GM12878 (cell line): ENCODE data around the gene NFE2L2.

Experiments
- BRCA1 ChIP-seq: IDR thresholded peaks from 2 replicates; pipeline ENCODE4 v1.6.1; 2011; ENCODE audit warnings: low read depth, low read length, improper control_type of control experiment
- CBX3 ChIP-seq: fragments of 200-600 bp; sonication (generic); IDR thresholded peaks from 2 replicates; pipeline ENCODE4 v1.6.1; 2016; ENCODE audit warnings: low read depth, borderline replicate concordance
- ETV6 ChIP-seq, 2 experiments: fragments of 450-650 bp in 1 of 2; IDR thresholded peaks in 1 of 2; conservative IDR thresholded peaks in 1 of 2; 2 replicates each; pipeline ENCODE4 v1.6.1; 2014; ENCODE audit warnings: antibody characterized with exemption in 1 of 2, borderline replicate concordance in 1 of 2, low read depth in 1 of 2, mild to moderate bottlenecking in 1 of 2, moderate library complexity in 1 of 2
- EZH2 ChIP-seq: IDR thresholded peaks from 2 replicates; pipeline ENCODE4 v1.6.1; 2012; ENCODE audit warnings: low read depth, mild to moderate bottlenecking, control low read depth, inconsistent platforms, low read length, borderline replicate concordance; ENCODE audit not compliant: control insufficient read depth
- JUNB ChIP-seq: IDR thresholded peaks from 2 replicates; pipeline ENCODE4 v1.6.1; 2016; ENCODE audit warnings: antibody characterized with exemption, mild to moderate bottlenecking
- MEF2A ChIP-seq: IDR thresholded peaks from 2 replicates; pipeline ENCODE4 v1.6.1; 2011; ENCODE audit warnings: low read depth, mild to moderate bottlenecking, low read length, moderate library complexity; ENCODE audit not compliant: insufficient read depth
- SIN3A ChIP-seq: IDR thresholded peaks from 2 replicates; pipeline ENCODE4 v1.6.1; 2012; ENCODE audit warnings: low read depth, low read length, improper control_type of control experiment
- SRF ChIP-seq, 2 experiments: IDR thresholded peaks; 2 replicates each; pipeline ENCODE4 v1.6.1; 2011; ENCODE audit warnings: low read depth in 2 of 2, low read length in 2 of 2, mild to moderate bottlenecking in 1 of 2, moderate library complexity in 1 of 2
- TCF12 ChIP-seq: IDR thresholded peaks from 2 replicates; pipeline ENCODE4 v1.6.1; 2011; ENCODE audit warnings: low read depth, mild to moderate bottlenecking, low read length
- ZNF622 ChIP-seq: fragments of 450-650 bp; IDR thresholded peaks from 2 replicates; pipeline ENCODE4 v1.6.1; 2017; ENCODE audit warnings: mild to moderate bottlenecking, inconsistent platforms
- TF ChIP-seq, protein P1 (sequence below): fragments of 450-650 bp; IDR thresholded peaks from 2 replicates; pipeline ENCODE4 v1.6.1; 2017; ENCODE audit warnings: mild to moderate bottlenecking
- TF ChIP-seq, protein P2 (sequence below), 3 experiments: IDR thresholded peaks in 2 of 3; conservative IDR thresholded peaks in 1 of 3; 2 replicates each; pipeline ENCODE4 v1.5.1; 2011; ENCODE audit warnings: low read depth in 3 of 3, low read length in 3 of 3, mild to moderate bottlenecking in 3 of 3, control low read depth in 2 of 3, moderate library complexity in 2 of 3, inconsistent platforms in 1 of 3, mixed read lengths in 1 of 3; ENCODE audit not compliant: control insufficient read depth in 2 of 3, insufficient read depth in 1 of 3; ENCODE audit errors: extremely low read depth in 1 of 3
- TF ChIP-seq, protein P3 (sequence below): fragments of 450-650 bp; formaldehyde crosslinking; IDR thresholded peaks from 2 replicates; pipeline ENCODE4 v1.4.0; 2022; ENCODE audit warnings: mild to moderate bottlenecking, moderate library complexity

DNA sequence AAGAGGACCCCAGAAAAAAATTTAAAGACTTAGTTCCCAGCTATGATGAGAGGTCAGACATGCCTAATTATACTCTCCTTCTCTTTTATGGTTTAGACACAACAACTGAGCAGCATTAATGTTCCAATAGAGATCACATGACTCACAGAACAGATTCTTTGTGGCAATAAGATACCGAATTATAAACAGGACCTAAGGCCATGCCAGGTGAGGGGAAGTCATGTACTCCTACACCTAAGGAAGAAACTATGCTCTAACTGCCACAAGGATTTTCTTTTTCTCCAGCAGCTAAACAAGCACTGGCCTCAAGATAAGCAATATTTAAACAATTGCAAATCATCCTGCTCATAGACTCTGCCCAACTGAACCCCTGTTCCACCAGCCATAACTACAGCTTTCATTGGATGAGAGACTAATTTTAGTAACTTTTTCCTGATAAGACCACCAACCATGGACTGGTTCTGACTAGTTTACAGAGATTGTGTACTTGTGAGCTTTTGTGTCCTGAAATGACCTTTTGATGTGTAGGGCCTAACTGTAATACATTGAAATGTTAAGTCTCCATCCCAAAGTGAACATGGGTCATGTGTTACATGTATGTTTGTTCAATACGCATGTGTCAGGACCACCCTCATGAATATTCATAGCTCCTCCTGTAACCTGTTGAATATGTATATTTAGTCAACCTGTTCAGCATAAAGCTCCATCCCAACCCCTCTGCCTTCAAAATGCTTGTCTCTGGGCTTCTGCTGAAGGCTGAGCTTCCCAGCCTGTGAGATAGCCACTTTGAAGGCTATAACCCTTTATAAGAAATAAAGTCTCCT, 21.6 kb upstream of the NFE2L2 start:
- TF ChIP-seq MEF2A (no peak), ZNF622 (no peak), SRF (IDR thresholded peaks at IDR 0.05; ENCODE audit: low read depth in 2 of 2, low read length in 2 of 2) (no peak), SIN3A (no peak), CBX3 (no peak), EZH2 (no peak), TCF12 (no peak), JUNB (no peak), ETV6 (conservative IDR thresholded peaks at IDR 0.05 in 1 of 2, IDR thresholded peaks at IDR 0.05 in 1 of 2; ENCODE audit: borderline replicate concordance in 1 of 2, low read depth in 1 of 2) (no peak), BRCA1 (no peak)
- TF ChIP-seq, protein P1, sequence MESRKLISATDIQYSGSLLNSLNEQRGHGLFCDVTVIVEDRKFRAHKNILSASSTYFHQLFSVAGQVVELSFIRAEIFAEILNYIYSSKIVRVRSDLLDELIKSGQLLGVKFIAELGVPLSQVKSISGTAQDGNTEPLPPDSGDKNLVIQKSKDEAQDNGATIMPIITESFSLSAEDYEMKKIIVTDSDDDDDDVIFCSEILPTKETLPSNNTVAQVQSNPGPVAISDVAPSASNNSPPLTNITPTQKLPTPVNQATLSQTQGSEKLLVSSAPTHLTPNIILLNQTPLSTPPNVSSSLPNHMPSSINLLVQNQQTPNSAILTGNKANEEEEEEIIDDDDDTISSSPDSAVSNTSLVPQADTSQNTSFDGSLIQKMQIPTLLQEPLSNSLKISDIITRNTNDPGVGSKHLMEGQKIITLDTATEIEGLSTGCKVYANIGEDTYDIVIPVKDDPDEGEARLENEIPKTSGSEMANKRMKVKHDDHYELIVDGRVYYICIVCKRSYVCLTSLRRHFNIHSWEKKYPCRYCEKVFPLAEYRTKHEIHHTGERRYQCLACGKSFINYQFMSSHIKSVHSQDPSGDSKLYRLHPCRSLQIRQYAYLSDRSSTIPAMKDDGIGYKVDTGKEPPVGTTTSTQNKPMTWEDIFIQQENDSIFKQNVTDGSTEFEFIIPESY = no peak
- TF ChIP-seq, protein P2, sequence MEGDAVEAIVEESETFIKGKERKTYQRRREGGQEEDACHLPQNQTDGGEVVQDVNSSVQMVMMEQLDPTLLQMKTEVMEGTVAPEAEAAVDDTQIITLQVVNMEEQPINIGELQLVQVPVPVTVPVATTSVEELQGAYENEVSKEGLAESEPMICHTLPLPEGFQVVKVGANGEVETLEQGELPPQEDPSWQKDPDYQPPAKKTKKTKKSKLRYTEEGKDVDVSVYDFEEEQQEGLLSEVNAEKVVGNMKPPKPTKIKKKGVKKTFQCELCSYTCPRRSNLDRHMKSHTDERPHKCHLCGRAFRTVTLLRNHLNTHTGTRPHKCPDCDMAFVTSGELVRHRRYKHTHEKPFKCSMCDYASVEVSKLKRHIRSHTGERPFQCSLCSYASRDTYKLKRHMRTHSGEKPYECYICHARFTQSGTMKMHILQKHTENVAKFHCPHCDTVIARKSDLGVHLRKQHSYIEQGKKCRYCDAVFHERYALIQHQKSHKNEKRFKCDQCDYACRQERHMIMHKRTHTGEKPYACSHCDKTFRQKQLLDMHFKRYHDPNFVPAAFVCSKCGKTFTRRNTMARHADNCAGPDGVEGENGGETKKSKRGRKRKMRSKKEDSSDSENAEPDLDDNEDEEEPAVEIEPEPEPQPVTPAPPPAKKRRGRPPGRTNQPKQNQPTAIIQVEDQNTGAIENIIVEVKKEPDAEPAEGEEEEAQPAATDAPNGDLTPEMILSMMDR (IDR thresholded peaks at IDR 0.05 in 2 of 3, conservative IDR thresholded peaks at IDR 0.05 in 1 of 3; ENCODE audit: control insufficient read depth in 2 of 3, extremely low read depth in 1 of 3, insufficient read depth in 1 of 3, low read depth in 3 of 3, low read length in 3 of 3) = no peak
- TF ChIP-seq, protein P3, sequence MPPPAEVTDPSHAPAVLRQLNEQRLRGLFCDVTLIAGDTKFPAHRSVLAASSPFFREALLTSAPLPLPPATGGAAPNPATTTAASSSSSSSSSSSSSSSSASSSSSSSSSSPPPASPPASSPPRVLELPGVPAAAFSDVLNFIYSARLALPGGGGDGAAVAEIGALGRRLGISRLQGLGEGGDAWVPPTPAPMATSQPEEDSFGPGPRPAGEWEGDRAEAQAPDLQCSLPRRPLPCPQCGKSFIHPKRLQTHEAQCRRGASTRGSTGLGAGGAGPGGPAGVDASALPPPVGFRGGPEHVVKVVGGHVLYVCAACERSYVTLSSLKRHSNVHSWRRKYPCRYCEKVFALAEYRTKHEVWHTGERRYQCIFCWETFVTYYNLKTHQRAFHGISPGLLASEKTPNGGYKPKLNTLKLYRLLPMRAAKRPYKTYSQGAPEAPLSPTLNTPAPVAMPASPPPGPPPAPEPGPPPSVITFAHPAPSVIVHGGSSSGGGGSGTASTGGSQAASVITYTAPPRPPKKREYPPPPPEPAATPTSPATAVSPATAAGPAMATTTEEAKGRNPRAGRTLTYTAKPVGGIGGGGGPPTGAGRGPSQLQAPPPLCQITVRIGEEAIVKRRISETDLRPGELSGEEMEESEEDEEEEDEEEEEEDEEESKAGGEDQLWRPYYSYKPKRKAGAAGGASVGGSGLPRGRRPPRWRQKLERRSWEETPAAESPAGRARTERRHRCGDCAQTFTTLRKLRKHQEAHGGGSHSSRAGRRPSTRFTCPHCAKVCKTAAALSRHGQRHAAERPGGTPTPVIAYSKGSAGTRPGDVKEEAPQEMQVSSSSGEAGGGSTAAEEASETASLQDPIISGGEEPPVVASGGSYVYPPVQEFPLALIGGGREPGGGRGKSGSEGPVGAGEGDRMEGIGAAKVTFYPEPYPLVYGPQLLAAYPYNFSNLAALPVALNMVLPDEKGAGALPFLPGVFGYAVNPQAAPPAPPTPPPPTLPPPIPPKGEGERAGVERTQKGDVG (CRISPR knock-in tag) = no peak
